Heart right ventricle (tissue), 16 donors: Measurements from ENCODE around the gene HDAC10. TPM values are rescaled to one million over a fixed set of nuclear protein-coding genes. Genes with fewer than 3 reads are reported as not detected.

Experiments
- ATAC-seq, 8 donors: fragments of 200-7000 bp; cut with Tn5 transposase; one replicate each; pipeline ENCODE4 v1.9.1; 2020; ENCODE audit warnings: mild to moderate bottlenecking in 8 of 8, moderate library complexity in 8 of 8, moderate number of reproducible peaks in 1 of 8
- DNase-seq, 2 donors: peaks; one replicate each; pipeline ENCODE4 v3.0.0-alpha.2; 2020
- H3K27ac ChIP-seq, 10 donors: fragments of 200-600 bp; sonication (generic) in 2 of 10; one replicate each; pipeline versions ENCODE4 v1.5.0 to v1.8.0; 2020 to 2022; ENCODE audit warnings: mild to moderate bottlenecking in 3 of 10
- H3K27me3 ChIP-seq, 7 donors: fragments of 200-600 bp; one replicate each; pipeline ENCODE4 v1.8.0; 2021 to 2022; ENCODE audit warnings: mild to moderate bottlenecking in 2 of 7
- H3K36me3 ChIP-seq, 9 donors: fragments of 200-600 bp; sonication (generic) in 1 of 9; one replicate each; pipeline versions ENCODE4 v1.5.0 to v1.8.0; 2020 to 2022; ENCODE audit warnings: mild to moderate bottlenecking in 2 of 9
- H3K4me1 ChIP-seq, 9 donors: fragments of 200-600 bp; sonication (generic) in 1 of 9; one replicate each; pipeline versions ENCODE4 v1.5.0 to v1.8.0; 2020 to 2022; ENCODE audit warnings: mild to moderate bottlenecking in 4 of 9
- H3K4me3 ChIP-seq, 10 donors: fragments of 200-600 bp; sonication (generic) in 2 of 10; one replicate each; pipeline versions ENCODE4 v1.5.0 to v1.8.0; 2020 to 2022; ENCODE audit warnings: mild to moderate bottlenecking in 7 of 10, moderate library complexity in 2 of 10
- H3K9me3 ChIP-seq, 11 donors: fragments of 200-600 bp in 10 of 11; sonication (generic) in 2 of 11; one replicate each; pipeline versions ENCODE4 v1.5.0 to v1.8.0; 2013 to 2022; ENCODE audit warnings: mild to moderate bottlenecking in 2 of 11, control low read depth in 1 of 11, moderate library complexity in 1 of 11
- WGBS, 2 donors: extraction: QIAGEN DNeasy Blood & Tissue Kit; methylation state at CpG; one replicate each; pipeline ENCODE4 v1.1.7; 2013; ENCODE audit warnings: inconsistent platforms in 1 of 2; 5-methylcytosine and 5-hydroxymethylcytosine counted together
- intact Hi-C, 10 donors: fragments of 100-400 bp; cut with DNase I; formaldehyde crosslinking; loops; one replicate each; pipeline versions ENCODE4 v1.11.1 to v1.14.2; 2022
- polyA plus RNA-seq, 2 donors: library from polyadenylated mRNA; stranded (reverse); fragments of 200-250 nt; gene quantifications; one replicate each; pipeline ENCODE4 v1.2.3, GENCODE V29; 2013
- total RNA-seq, 10 donors: library from RNA; stranded (reverse); fragmentation: NEBNext Ultra II Directional in 3 of 10; extraction: Animal tissue kit (Norgen Biotek cat#: 25700) in 3 of 10; gene quantifications; one replicate each; pipeline versions ENCODE4 v1.2.1 to v1.2.4, GENCODE V29; 2021 to 2023
- TF ChIP-seq, protein P1 (sequence below), 9 donors: fragments of 200-600 bp; sonication (generic) in 2 of 9; IDR thresholded peaks; one replicate each; pipeline versions ENCODE4 v1.5.0 to v1.8.0; 2021 to 2022; ENCODE audit warnings: antibody characterized with exemption in 9 of 9, mild to moderate bottlenecking in 5 of 9, moderate library complexity in 1 of 9
- donor health status: Arrhythmogenic right ventricular cardiomyopathy.
- donor health status: ischemic (EF 13 %, LVEDD 7.1; RV severe dilation, severe dysfunction).
- donor health status: healthy with polysubstance abuse.
- donor health status: DM: no; HTN: yes; CAD: no.
- donor health status: DM: no; HTN: no; CAD: no.
- donor health status: ischemic (EF 25% LVEDD 6.9; RV normal size, moderate dysfunction).
- donor health status: ischemic (EF 25% LVEDD 5.7; RV mildly dilated, moderate dysfunction).
- donor health status: healthy.
- donor health status: DM: yes; HTN: yes; CAD: no.
- donor health status: Ischemic cardiomyopathy.
- donor health status: ischemic (EF 35%, LVEDD 5.7; RV mildly dilated, moderate dysfunction).
- donor health status: nonischemic (EF 11% LVEDD 7.7; RV severe dilation, severe dysfunction).
- donor health status: DM: yes; HTN: yes; CAD: no.
- donor health status: PGD.
- donor health status: ischemic (EF 29% LVEDD 5.4; RV normal size, mild dysfunction).
- donor health status: nonischemic (EF 23%, LVEDD 6.1; RV moderate dilation, normal function).

HDAC10 gene
- total and polyA plus RNA-seq, 12 donors = 7.1 to 20.3 (median 10.3) TPM

DNA sequence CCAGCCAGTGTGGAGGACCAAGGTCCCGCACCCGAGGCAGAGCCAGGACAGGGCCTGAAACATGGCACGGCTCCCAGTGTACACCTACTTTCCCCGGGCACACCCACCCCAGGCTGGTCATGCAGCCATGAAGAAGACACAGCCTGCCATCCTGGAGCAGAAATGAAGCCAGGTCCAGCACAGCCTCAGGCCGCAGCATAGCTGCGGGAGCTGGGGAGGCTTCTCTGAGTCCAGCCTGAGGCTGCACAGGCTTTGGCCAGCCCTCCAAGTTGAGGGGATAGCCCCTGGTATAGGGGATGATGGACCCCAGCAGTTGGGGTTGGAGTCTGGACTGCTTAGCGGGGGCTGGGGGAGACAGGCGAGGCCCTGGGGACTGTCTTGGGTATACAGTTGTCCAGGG, 2.9 kb upstream of the HDAC10 start:
- peaks cover 15 to 46% (median 32%) of the 10 kb centered on the region in 9 donors for H3K4me1 ChIP-seq
- intact Hi-C loops = loop anchor here in 8 of 10 donors (2.0 to 5.0 kb wide), 5 partner anchors 73 to 243 kb away; partner anchors contain the start of genes PPP6R2 (in 4 of the 8) and DENND6B (in 3 of the 8)
- 72 to 79% methylated on average over 8 of the region's 8 CpGs for WGBS, 2 donors

DNA sequence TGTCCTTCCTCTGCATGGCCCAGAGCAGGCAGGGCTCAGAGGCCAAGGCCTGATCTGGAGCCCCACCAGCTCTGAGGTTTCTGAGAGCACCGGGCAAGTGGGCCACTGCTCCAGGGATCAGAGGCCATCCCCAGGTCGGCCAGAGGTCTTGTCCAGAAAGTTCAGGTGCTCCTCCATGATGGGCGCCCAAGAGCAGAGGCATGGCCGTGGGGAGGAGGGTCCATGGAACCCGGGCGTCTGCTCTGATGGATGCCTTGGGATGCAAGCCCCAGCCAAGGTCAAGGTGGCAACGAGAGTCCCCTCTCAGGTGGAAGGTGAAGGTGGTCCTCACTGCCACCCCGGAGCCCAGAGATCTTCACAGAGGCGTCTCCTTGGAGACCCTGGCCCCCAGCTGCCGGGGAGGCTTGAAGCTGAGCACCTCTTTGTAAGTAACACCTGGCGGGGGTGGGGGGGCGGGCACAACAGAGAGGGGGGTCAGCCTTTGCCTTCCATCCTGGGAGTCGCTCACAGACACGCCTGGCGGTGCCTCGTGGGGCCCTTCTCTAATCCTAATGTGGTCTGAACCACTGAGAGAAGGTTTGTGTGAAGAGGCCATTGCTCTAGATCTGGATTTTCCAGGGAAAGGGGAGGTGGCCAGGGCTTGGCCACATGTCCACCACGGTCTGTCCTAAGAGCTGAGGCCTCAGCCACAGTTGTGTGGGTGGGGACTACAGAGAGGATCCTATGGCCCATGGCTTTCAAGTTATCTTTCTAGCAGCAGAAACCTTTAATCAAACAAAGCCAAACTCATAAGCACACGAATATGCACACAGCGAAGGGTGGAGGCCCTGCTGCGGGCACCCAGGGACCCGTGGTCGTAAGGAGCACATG, 2.2 kb upstream of the HDAC10 start:
- no peak for DNase-seq
- WGBS, 2 donors = 85 to 86% methylated on average over 22 of the region's 22 CpGs
- intact Hi-C loops = loop anchor here in 8 of 10 donors (2.0 to 5.0 kb wide), 5 partner anchors 74 to 244 kb away; partner anchors contain the start of genes PPP6R2 (in 4 of the 8) and DENND6B (in 3 of the 8)

More for the DNA sequence above, 2.9 kb upstream of the HDAC10 start:
- H3K27ac ChIP-seq = no peak overlapping the region
- TF ChIP-seq, protein P1, sequence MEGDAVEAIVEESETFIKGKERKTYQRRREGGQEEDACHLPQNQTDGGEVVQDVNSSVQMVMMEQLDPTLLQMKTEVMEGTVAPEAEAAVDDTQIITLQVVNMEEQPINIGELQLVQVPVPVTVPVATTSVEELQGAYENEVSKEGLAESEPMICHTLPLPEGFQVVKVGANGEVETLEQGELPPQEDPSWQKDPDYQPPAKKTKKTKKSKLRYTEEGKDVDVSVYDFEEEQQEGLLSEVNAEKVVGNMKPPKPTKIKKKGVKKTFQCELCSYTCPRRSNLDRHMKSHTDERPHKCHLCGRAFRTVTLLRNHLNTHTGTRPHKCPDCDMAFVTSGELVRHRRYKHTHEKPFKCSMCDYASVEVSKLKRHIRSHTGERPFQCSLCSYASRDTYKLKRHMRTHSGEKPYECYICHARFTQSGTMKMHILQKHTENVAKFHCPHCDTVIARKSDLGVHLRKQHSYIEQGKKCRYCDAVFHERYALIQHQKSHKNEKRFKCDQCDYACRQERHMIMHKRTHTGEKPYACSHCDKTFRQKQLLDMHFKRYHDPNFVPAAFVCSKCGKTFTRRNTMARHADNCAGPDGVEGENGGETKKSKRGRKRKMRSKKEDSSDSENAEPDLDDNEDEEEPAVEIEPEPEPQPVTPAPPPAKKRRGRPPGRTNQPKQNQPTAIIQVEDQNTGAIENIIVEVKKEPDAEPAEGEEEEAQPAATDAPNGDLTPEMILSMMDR (IDR thresholded peaks at IDR 0.05) = no peak
- H3K9me3 ChIP-seq = no peaks in the 10 kb centered on the region
- no peak for ATAC-seq
- no peak for DNase-seq
- peaks cover 0 to 18% (median 0%) of the 10 kb centered on the region in 9 donors for H3K36me3 ChIP-seq
- no peak overlapping the region for H3K4me3 ChIP-seq
- H3K27me3 ChIP-seq = no peaks in the 10 kb centered on the region

DNA sequence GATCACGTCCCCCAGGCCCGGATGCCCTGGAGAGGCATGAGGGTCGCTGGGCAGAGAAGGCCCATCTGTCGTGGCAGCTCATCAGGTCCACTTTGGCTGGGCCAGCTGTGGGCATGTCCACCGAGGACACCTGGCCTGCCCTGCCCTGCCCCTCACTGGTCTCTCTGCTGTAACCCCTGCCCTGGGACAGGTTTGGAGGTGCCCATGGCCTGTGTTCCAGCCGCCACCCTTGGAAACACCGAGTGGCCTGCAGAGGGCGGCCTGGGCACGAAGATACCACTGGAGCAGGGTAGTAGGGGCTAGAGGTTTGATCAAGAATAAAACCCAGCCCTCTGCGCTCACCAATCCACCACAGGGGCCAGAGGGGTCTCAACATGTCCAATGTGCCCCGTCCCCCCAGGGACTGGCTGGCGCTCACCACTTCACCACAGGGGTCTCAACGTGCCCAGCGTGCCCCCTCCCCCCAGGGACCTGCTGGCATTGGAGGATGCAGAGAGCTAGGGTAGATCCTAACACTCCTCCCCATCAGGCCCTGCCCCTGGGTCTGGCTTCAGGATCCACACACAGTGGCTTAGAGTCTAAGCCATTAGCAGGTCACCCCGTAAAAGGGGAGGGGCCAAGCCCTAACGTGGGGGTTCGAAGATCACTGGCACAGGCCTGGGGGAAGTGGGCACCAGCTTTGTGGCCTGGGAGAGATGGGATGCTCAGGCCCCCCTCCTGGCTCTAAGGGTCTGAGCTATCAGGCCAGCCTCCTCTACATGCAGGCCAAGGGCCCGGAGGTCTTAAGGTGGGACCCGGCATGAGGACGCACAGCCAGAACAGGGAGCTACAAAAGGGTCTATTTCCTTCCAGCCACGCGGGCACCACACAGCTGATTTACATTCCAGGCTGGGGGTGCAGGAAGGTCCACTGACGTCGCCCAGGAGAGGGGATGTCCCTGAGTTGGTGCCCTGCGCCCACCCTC, 1.3 kb upstream of the HDAC10 start:
- intact Hi-C loops = loop anchor here in 8 of 10 donors (2.0 to 5.0 kb wide), 5 partner anchors 75 to 245 kb away; partner anchors contain the start of genes PPP6R2 (in 4 of the 8) and DENND6B (in 3 of the 8)
- TF ChIP-seq, protein P1 (IDR thresholded peaks at IDR 0.05) = peak; percentile 47 to 82 (median 72)
- H3K4me3 ChIP-seq = peak overlapping the region in 8 of 10 donors; percentile 73 to 94 (median 80)
- H3K36me3 ChIP-seq = peaks cover 0 to 32% (median 0%) of the 10 kb centered on the region in 9 donors
- H3K27ac ChIP-seq = peak overlapping the region in 7 of 10 donors; percentile 19 to 85 (median 82)
- WGBS, 2 donors = 52 to 53% methylated on average over 25 of the region's 25 CpGs
- DNase-seq (peak; percentile 76 to 78), ATAC-seq (peak; percentile 56 to 86 (median 78))
- H3K4me1 ChIP-seq = peaks cover 10 to 43% (median 28%) of the 10 kb centered on the region in 9 donors
- no peaks in the 10 kb centered on the region for H3K27me3 ChIP-seq
- no peaks in the 10 kb centered on the region for H3K9me3 ChIP-seq

More for the DNA sequence above, 2.2 kb upstream of the HDAC10 start:
- no peaks in the 10 kb centered on the region for H3K27me3 ChIP-seq
- TF ChIP-seq, protein P1 (IDR thresholded peaks at IDR 0.05) = no peak
- no peak overlapping the region for H3K27ac ChIP-seq
- H3K36me3 ChIP-seq = peaks cover 0 to 23% (median 0%) of the 10 kb centered on the region in 9 donors
- no peak overlapping the region for H3K4me3 ChIP-seq
- no peaks in the 10 kb centered on the region for H3K9me3 ChIP-seq
- no peak for ATAC-seq
- peaks cover 10 to 41% (median 28%) of the 10 kb centered on the region in 9 donors for H3K4me1 ChIP-seq
